Stomach smooth muscle (tissue), 2 donors: ENCODE data around the gene MAML3.

Experiments
- H3K27ac ChIP-seq: one replicate; pipeline ENCODE4 v1.7.0; 2013; ENCODE audit warnings: mild to moderate bottlenecking, low read length, inconsistent platforms
- H3K27me3 ChIP-seq, 2 donors: one replicate each; pipeline ENCODE4 v1.7.0; 2013; ENCODE audit warnings: low read length in 2 of 2; ENCODE audit not compliant: insufficient read depth in 2 of 2, control insufficient read depth in 1 of 2
- H3K36me3 ChIP-seq, 2 donors: one replicate each; pipeline ENCODE4 v1.7.0; 2013; ENCODE audit warnings: low read length in 2 of 2; ENCODE audit not compliant: control insufficient read depth in 2 of 2, insufficient read depth in 2 of 2
- H3K4me1 ChIP-seq: one replicate; pipeline ENCODE4 v1.7.0; 2013; ENCODE audit warnings: low read length; ENCODE audit not compliant: control insufficient read depth, insufficient read depth
- H3K4me3 ChIP-seq, 2 donors: one replicate each; pipeline ENCODE4 v1.7.0; 2013; ENCODE audit warnings: low read length in 2 of 2
- H3K9ac ChIP-seq, 2 donors: one replicate each; pipeline ENCODE4 v1.7.0; 2013; ENCODE audit warnings: low read length in 2 of 2, mild to moderate bottlenecking in 1 of 2
- H3K9me3 ChIP-seq, 2 donors: one replicate each; pipeline ENCODE4 v1.7.0; 2013; ENCODE audit warnings: low read length in 2 of 2; ENCODE audit not compliant: control insufficient read depth in 2 of 2
- donor health status: healthy.
- donor health status: Pancreatic carcinoma.

The MAML3 gene

DNA sequence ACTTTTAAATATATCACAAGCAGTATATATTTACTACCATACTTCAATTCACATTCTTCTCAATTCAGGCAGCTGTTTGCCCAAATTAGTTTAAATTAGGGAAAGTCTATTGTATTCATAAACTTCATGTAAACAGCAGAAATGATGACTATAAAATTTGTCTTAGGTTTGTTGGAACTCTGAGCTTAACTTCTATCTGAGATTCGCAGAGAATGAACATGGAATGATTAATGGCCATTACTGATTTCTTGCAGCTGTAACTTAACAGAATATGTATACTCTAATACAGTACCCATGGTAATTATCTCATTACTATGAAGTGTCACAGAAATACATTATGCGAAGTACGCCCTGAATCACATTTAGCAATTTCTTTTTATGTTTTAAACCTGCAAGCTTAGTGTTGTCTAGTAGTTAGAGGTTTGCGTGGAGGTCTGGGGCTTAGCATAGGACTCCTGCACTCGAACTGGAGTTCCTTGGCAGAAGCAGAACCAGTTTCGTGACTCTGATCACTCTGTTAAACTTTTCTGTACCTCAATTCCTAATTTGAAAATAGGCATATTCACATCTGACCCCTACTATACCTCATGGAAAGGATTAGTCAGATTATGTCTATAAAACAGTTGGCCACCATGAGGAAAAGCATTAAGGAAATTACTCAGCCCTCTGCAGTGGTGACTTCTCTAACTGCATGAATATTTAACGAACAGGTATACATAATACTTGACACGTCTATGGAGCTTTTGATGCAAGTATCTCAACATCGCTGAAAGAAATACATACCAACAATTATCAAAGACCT lies 245.1 kb downstream of the MAML3 start:
- no peak overlapping the region for H3K4me3 ChIP-seq
- H3K4me1 ChIP-seq = no peaks in the 10 kb centered on the region
- no peaks in the 10 kb centered on the region for H3K36me3 ChIP-seq
- H3K27ac ChIP-seq = no peak overlapping the region
- no peaks in the 10 kb centered on the region for H3K9me3 ChIP-seq
- no peak overlapping the region for H3K9ac ChIP-seq
- H3K27me3 ChIP-seq = no peaks in the 10 kb centered on the region

GRCh38 chr4:139907001-139907809 lies 246.8 kb downstream of the MAML3 start:
- H3K36me3 ChIP-seq = no peaks in the 10 kb centered on the region
- H3K4me1 ChIP-seq = no peaks in the 10 kb centered on the region
- H3K9ac ChIP-seq = no peak overlapping the region
- no peaks in the 10 kb centered on the region for H3K27me3 ChIP-seq
- no peaks in the 10 kb centered on the region for H3K9me3 ChIP-seq
- H3K4me3 ChIP-seq = no peak overlapping the region
- H3K27ac ChIP-seq = no peak overlapping the region

- H3K9me3 ChIP-seq = no peaks in the 10 kb centered on the region
- no peak overlapping the region for H3K4me3 ChIP-seq
- no peaks in the 10 kb centered on the region for H3K4me1 ChIP-seq
- no peak overlapping the region for H3K27ac ChIP-seq
- no peak overlapping the region for H3K9ac ChIP-seq
- H3K27me3 ChIP-seq = no peaks in the 10 kb centered on the region
- H3K36me3 ChIP-seq = no peaks in the 10 kb centered on the region
These were observed 248.5 kb downstream of the MAML3 start for GRCh38 chr4:139905489-139905888.

DNA sequence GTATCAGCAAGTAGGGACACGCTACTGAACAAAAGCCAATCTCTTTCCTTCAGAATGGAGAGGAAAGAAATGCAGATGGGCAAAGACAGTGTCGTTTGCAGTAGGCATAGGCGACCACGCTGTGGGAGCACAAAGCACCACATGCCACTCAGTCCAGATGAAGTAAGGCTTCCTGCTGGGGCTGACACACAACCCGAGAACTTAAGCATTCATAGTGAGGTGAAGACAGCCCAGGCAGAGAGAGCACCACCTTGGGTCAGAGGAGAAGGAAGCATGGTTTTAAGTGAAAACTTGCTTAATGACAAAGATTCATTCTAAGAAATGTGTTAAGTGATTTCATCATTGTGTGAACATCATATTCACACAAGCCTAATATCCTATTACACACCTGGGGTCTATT lies 249.6 kb downstream of the MAML3 start:
- no peaks in the 10 kb centered on the region for H3K4me1 ChIP-seq
- H3K27me3 ChIP-seq = no peaks in the 10 kb centered on the region
- no peaks in the 10 kb centered on the region for H3K9me3 ChIP-seq
- no peak overlapping the region for H3K27ac ChIP-seq
- no peak overlapping the region for H3K4me3 ChIP-seq
- H3K9ac ChIP-seq = no peak overlapping the region
- no peaks in the 10 kb centered on the region for H3K36me3 ChIP-seq

DNA sequence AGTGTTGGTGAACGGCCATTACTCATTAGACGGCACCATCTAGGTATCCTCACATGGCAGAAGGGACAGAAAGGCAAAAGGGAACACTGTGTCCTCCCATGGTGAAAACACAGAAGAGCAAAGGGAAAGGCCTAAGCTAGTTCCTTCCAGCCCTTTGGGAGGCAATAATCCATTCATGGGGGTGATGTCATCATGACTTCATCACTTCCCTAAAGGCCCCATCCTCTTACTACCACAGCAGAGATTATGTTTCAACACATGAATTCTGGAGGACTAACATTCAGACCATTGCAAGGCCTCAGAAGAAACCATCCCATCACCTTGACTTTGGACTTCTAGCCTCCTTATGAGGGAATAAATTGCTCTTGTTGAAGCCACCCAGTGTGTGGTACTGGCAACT lies 250.1 kb downstream of the MAML3 start:
- no peaks in the 10 kb centered on the region for H3K9me3 ChIP-seq
- no peaks in the 10 kb centered on the region for H3K27me3 ChIP-seq
- H3K36me3 ChIP-seq = no peaks in the 10 kb centered on the region
- H3K27ac ChIP-seq = no peak overlapping the region
- no peak overlapping the region for H3K4me3 ChIP-seq
- no peak overlapping the region for H3K9ac ChIP-seq
- H3K4me1 ChIP-seq = no peaks in the 10 kb centered on the region

- Histone ChIP-seq H3K4me3 (peak overlapping the region; percentile 50 to 79), H3K27ac (peak overlapping the region; percentile 37), H3K27me3 (no peaks in the 10 kb centered on the region), H3K9ac (peak overlapping the region; percentile 45 to 76), H3K4me1 (no peaks in the 10 kb centered on the region), H3K36me3 (no peaks in the 10 kb centered on the region), H3K9me3 (no peaks in the 10 kb centered on the region)
These were observed 251.4 kb downstream of the MAML3 start for GRCh38 chr4:139902321-139903320.

DNA sequence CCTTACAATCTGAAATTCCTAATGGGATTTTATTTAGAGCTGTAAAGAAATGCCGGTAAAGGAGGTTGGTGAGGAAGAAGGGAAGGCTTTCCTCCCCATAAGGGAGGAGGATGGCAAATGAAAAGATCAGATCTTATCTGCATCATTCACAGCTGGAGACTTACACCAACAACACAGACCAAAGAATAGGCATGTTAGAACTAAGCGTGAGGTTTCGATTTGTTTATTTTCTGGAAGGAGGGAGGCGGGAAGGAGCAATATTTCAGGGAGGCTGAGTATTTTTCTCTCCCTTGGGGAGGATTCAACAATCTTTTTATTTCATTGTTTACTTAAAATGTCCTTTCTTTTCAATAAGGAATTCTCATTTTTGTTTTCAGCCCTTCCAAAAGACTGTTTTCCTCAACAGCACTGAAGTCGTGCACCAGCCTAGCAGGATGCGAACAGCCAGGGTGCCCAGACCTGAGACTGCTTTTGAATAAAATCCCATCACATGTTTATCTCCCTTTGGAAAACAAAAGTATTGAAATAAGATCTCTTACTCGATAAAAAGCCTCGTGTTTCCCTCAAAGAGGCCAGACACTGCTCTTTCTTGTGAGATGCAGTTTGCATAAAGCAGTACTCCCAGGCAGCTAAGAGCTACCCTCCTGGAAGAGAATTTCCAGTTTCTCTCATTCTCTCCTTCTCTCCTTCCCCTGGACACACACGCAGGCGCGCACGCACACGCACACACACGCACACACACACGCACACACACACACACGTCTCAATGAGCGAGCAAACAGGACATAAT lies 252.3 kb downstream of the MAML3 start:
- Histone ChIP-seq H3K9ac (peak overlapping the region; percentile 45 to 76), H3K4me1 (no peaks in the 10 kb centered on the region), H3K36me3 (no peaks in the 10 kb centered on the region), H3K9me3 (no peaks in the 10 kb centered on the region), H3K27ac (peak overlapping the region; percentile 37), H3K4me3 (peak overlapping the region; percentile 50 to 79), H3K27me3 (no peaks in the 10 kb centered on the region)

DNA sequence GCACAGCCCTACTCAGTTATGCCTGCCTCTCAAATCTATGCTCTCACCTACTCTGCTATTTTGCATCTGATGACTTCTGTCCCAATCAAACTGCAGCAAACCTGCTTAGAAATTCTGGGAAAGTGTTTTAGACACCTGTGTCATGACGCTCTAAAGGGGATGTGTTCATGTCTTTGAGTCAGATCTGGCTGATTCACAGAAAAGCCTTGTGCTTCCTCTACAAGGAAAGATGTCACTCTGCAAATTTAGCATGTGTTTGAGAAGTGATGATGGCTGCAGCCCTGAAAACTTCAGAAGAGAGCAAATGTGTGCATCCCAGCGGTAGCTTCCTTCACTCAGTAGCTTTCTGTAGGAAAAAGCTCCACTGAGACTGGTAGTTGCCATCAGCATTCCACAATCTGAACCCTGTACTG lies 253.0 kb downstream of the MAML3 start:
- no peaks in the 10 kb centered on the region for H3K4me1 ChIP-seq
- no peaks in the 10 kb centered on the region for H3K36me3 ChIP-seq
- peak overlapping the region in 1 of 2 donors; percentile 45 for H3K9ac ChIP-seq
- H3K27ac ChIP-seq = no peak overlapping the region
- H3K9me3 ChIP-seq = no peaks in the 10 kb centered on the region
- no peaks in the 10 kb centered on the region for H3K27me3 ChIP-seq
- no peak overlapping the region for H3K4me3 ChIP-seq

- Histone ChIP-seq H3K36me3 (no peaks in the 10 kb centered on the region), H3K9ac (no peak overlapping the region), H3K27me3 (no peaks in the 10 kb centered on the region), H3K27ac (no peak overlapping the region), H3K9me3 (no peaks in the 10 kb centered on the region), H3K4me1 (no peaks in the 10 kb centered on the region), H3K4me3 (no peak overlapping the region)
These were observed 254.6 kb downstream of the MAML3 start for GRCh38 chr4:139899346-139899745.

- H3K27ac ChIP-seq = no peak overlapping the region
- H3K9ac ChIP-seq = no peak overlapping the region
- H3K9me3 ChIP-seq = no peaks in the 10 kb centered on the region
- H3K4me3 ChIP-seq = no peak overlapping the region
- H3K27me3 ChIP-seq = no peaks in the 10 kb centered on the region
- H3K4me1 ChIP-seq = no peaks in the 10 kb centered on the region
- no peaks in the 10 kb centered on the region for H3K36me3 ChIP-seq
These were observed 255.7 kb downstream of the MAML3 start for GRCh38 chr4:139898293-139898692.
